DMS79 (cell line): ENCODE results near the gene BCAR3.
A peak's percentile ranks its signal among the peaks of the same experiment; 100 is the strongest.
"Not testable (repeated sequence)": the region's sequence is repeated elsewhere in the genome, so short reads cannot be mapped to it uniquely, and the experiment has no call there.

Experiments used
- DNase-seq: peaks from one replicate; lab custom pipeline; 2025; lab: John Stamatoyannopoulos, UW

Gene BCAR3

GRCh38 chr1:93687542-93687941 is 5.9 kb upstream of the BCAR3 start:
- DNase-seq, result no peak

- no peak for DNase-seq
Measured at GRCh38 chr1:93686504-93687250, 5.0 kb upstream of the BCAR3 start.

GRCh38 chr1:93685918-93686317 is 4.3 kb upstream of the BCAR3 start:
- no peak for DNase-seq

GRCh38 chr1:93683234-93683633 is 1.6 kb upstream of the BCAR3 start:
- no peak for DNase-seq

- peak; percentile 53 for DNase-seq
Measured at GRCh38 chr1:93681989-93682412, 364 bp upstream of the BCAR3 start.

GRCh38 chr1:93680420-93681100 is 1.1 kb downstream of the BCAR3 start:
- peak; percentile 48 for DNase-seq

GRCh38 chr1:93680076-93680419 is 1.6 kb downstream of the BCAR3 start:
- no peak for DNase-seq

- DNase-seq, result no peak
Measured at GRCh38 chr1:93679546-93679945, 2.1 kb downstream of the BCAR3 start.

GRCh38 chr1:93678946-93679480 is 2.6 kb downstream of the BCAR3 start:
- DNase-seq, result no peak

- no peak for DNase-seq
Measured at GRCh38 chr1:93678491-93678890, 3.1 kb downstream of the BCAR3 start.

- no peak for DNase-seq
Measured at GRCh38 chr1:93677729-93678128, 3.9 kb downstream of the BCAR3 start.

GRCh38 chr1:93676427-93676826 is 5.2 kb downstream of the BCAR3 start:
- no peak for DNase-seq

GRCh38 chr1:93675931-93676330 is 5.7 kb downstream of the BCAR3 start:
- no peak for DNase-seq

- no peak for DNase-seq
Measured at GRCh38 chr1:93675271-93675670, 6.4 kb downstream of the BCAR3 start.

- DNase-seq, result not testable (repeated sequence)
Measured at GRCh38 chr1:93674071-93674470, 7.6 kb downstream of the BCAR3 start.

GRCh38 chr1:93673163-93673829 is 8.3 kb downstream of the BCAR3 start:
- DNase-seq, result no peak

- no peak for DNase-seq
Measured at GRCh38 chr1:93672477-93673162, 9.0 kb downstream of the BCAR3 start.

GRCh38 chr1:93672069-93672468 is 9.6 kb downstream of the BCAR3 start:
- DNase-seq, result peak; percentile 39

GRCh38 chr1:93671099-93671621 is 10.5 kb downstream of the BCAR3 start:
- DNase-seq, result no peak

- DNase-seq, result peak; percentile 93
Measured at GRCh38 chr1:93670141-93670540, 11.5 kb downstream of the BCAR3 start.

- DNase-seq, result no peak
Measured at GRCh38 chr1:93669369-93669768, 12.3 kb downstream of the BCAR3 start.

- DNase-seq, result no peak
Measured at GRCh38 chr1:93668951-93669350, 12.7 kb downstream of the BCAR3 start.
